K562 (cell line): ENCODE measurements around the gene LCN12. TPM values are rescaled to one million over a fixed set of nuclear protein-coding genes. Genes with fewer than 3 reads are reported as not detected.

ENCODE experiments used
- CREB1 ChIP-seq, 2 experiments: sonication (generic) in 1 of 2; formaldehyde crosslinking in 1 of 2; IDR thresholded peaks; 2 replicates each; pipeline versions ENCODE4 v1.6.1 to v1.8.0; 2012 to 2022; ENCODE audit warnings: inconsistent platforms in 1 of 2, mild to moderate bottlenecking in 1 of 2, missing genetic modification reagents in 1 of 2, moderate library complexity in 1 of 2
- CXXC5 ChIP-seq: fragments of 250-450 bp; sonication (Bioruptor Pico); IDR thresholded peaks from 2 replicates; pipeline ENCODE4 v1.8.0; 2022; ENCODE audit warnings: inconsistent platforms, mild to moderate bottlenecking, moderate library complexity
- DACH1 ChIP-seq: fragments of 450-650 bp; IDR thresholded peaks from 2 replicates; pipeline ENCODE4 v1.6.1; 2018; ENCODE audit not compliant: partially characterized antibody
- HNRNPH1 ChIP-seq: fragments of 200-400 bp; formaldehyde crosslinking; optimal IDR thresholded peaks from 2 replicates; pipeline ENCODE3; 2017; ENCODE audit warnings: low read depth, mild to moderate bottlenecking, low read length, moderate library complexity
- LEF1 ChIP-seq: fragments of 450-650 bp; IDR thresholded peaks from 2 replicates; pipeline ENCODE4 v1.6.1; 2016; ENCODE audit warnings: mild to moderate bottlenecking
- MAZ ChIP-seq, 2 experiments: fragments of 450-650 bp in 1 of 2; sonication (generic) in 1 of 2; formaldehyde crosslinking; IDR thresholded peaks in 1 of 2; conservative IDR thresholded peaks in 1 of 2; 2 replicates each; pipeline versions ENCODE4 v1.4.0 to v1.5.0; 2020; ENCODE audit warnings: mild to moderate bottlenecking in 1 of 2, missing genetic modification reagents in 1 of 2
- NFE2 ChIP-seq: IDR thresholded peaks from 2 replicates; pipeline ENCODE4 v1.6.1; 2014; ENCODE audit warnings: antibody characterized with exemption, low read depth
- NFIC ChIP-seq: fragments of 450-650 bp; IDR thresholded peaks from 2 replicates; pipeline ENCODE4 v1.6.1; 2017; ENCODE audit warnings: mild to moderate bottlenecking, inconsistent platforms
- PHB ChIP-seq: fragments of 250-450 bp; sonication (Bioruptor Pico); IDR thresholded peaks from 2 replicates; pipeline ENCODE4 v1.5.0; 2021
- RAD21 ChIP-seq, 2 experiments: fragments of 250-450 bp in 1 of 2; fragments of 450-650 bp in 1 of 2; sonication (Bioruptor Pico) in 1 of 2; formaldehyde crosslinking in 1 of 2; IDR thresholded peaks in 1 of 2; conservative IDR thresholded peaks in 1 of 2; 2 replicates each; pipeline versions ENCODE4 v1.4.0 to v1.8.0; 2020 to 2022; ENCODE audit warnings: mild to moderate bottlenecking in 2 of 2, moderate library complexity in 1 of 2
- RBFOX2 ChIP-seq: fragments of 200-400 bp; formaldehyde crosslinking; IDR thresholded peaks from 2 replicates; pipeline ENCODE4 v1.6.1; 2017; ENCODE audit warnings: low read depth, mild to moderate bottlenecking, low read length, moderate library complexity
- RUNX1 ChIP-seq: sonication (generic); IDR thresholded peaks from 2 replicates; pipeline ENCODE4 v1.6.1; 2016; ENCODE audit warnings: antibody characterized with exemption, low read depth
- SAFB ChIP-seq: fragments of 200-400 bp; formaldehyde crosslinking; IDR thresholded peaks from 2 replicates; pipeline ENCODE4 v1.6.1; 2017; ENCODE audit warnings: low read depth, low read length, borderline replicate concordance
- SAFB2 ChIP-seq: fragments of 200-400 bp; formaldehyde crosslinking; IDR thresholded peaks from 2 replicates; pipeline ENCODE4 v1.6.1; 2018; ENCODE audit warnings: borderline replicate concordance, low read length, low read depth, moderate library complexity; ENCODE audit not compliant: severe bottlenecking
- ZBTB7A ChIP-seq: IDR thresholded peaks from 2 replicates; pipeline ENCODE4 v1.6.1; 2011; ENCODE audit warnings: low read depth, mild to moderate bottlenecking, low read length, moderate library complexity, borderline replicate concordance; ENCODE audit not compliant: control insufficient read depth
- ZNF121 ChIP-seq: sonication (generic); formaldehyde crosslinking; conservative IDR thresholded peaks from 2 replicates; pipeline ENCODE4 v1.8.0; 2022; ENCODE audit warnings: missing genetic modification reagents
- ZNF146 ChIP-seq: IDR thresholded peaks from one replicate; pipeline ENCODE4 v1.6.1; 2018; ENCODE audit warnings: missing compliant biosample characterization; ENCODE audit not compliant: unreplicated experiment
- ZNF175 ChIP-seq: fragments of 200-800 bp; sonication (Bioruptor generic); IDR thresholded peaks from 2 replicates; pipeline ENCODE4 v1.6.1; 2016; ENCODE audit warnings: low read depth, mild to moderate bottlenecking, missing genetic modification characterization, missing compliant biosample characterization
- ZNF224 ChIP-seq: sonication (generic); formaldehyde crosslinking; IDR thresholded peaks from 2 replicates; pipeline ENCODE4 v1.8.0; 2022; ENCODE audit warnings: mild to moderate bottlenecking, missing genetic modification reagents
- ZNF23 ChIP-seq: fragments of 250-450 bp; sonication (Bioruptor Pico); IDR thresholded peaks from 2 replicates; pipeline ENCODE4 v1.4.0; 2020; ENCODE audit warnings: mild to moderate bottlenecking
- ZSCAN32 ChIP-seq: fragments of 450-650 bp; formaldehyde crosslinking; IDR thresholded peaks from 2 replicates; pipeline ENCODE4 v1.4.0; 2020; ENCODE audit warnings: mild to moderate bottlenecking, moderate library complexity
- polyA plus RNA-seq, 8 experiments: library from polyadenylated mRNA; depleted of rRNA in 4 of 8; stranded (reverse) in 5 of 8; unstranded in 3 of 8; fragments of >200 nt; fragmentation: Nextera tagmentation in 2 of 8; fragmentation: Illumina TruSeq in 1 of 8; extraction: Ambion mirVana in 2 of 8; extraction: Trizol in 1 of 8; gene quantifications; 2 replicates each; pipeline versions ENCODE4 v1.2.1 to v1.2.3, GENCODE V29; 2011 to 2014; ENCODE audit warnings: inconsistent platforms in 1 of 8, missing spikeins in 1 of 8
- total RNA-seq, 7 experiments: library from RNA; depleted of rRNA in 6 of 7; stranded (reverse); fragments of >200 nt in 6 of 7; fragmentation: Illumina TruSeq in 2 of 7; extraction: Trizol in 2 of 7; gene quantifications; 2 replicates each; pipeline versions ENCODE4 v1.2.1 to v1.2.3, GENCODE V29; 2011 to 2021; ENCODE audit warnings: low replicate concordance in 1 of 7
- TF ChIP-seq, protein P1 (sequence below): fragments of 250-450 bp; sonication (Bioruptor Pico); IDR thresholded peaks from 2 replicates; pipeline ENCODE4 v1.4.0; 2020
- TF ChIP-seq, protein P2 (sequence below): fragments of 450-650 bp; formaldehyde crosslinking; IDR thresholded peaks from 2 replicates; pipeline ENCODE4 v1.4.0; 2022; ENCODE audit warnings: missing genetic modification characterization

Gene LCN12
- total and polyA plus RNA-seq, 9 of the 15 experiments (the other 6 are each of a cell fraction or from before 2014, with no cell fraction given) = 0.05 TPM; not detected in 8

DNA sequence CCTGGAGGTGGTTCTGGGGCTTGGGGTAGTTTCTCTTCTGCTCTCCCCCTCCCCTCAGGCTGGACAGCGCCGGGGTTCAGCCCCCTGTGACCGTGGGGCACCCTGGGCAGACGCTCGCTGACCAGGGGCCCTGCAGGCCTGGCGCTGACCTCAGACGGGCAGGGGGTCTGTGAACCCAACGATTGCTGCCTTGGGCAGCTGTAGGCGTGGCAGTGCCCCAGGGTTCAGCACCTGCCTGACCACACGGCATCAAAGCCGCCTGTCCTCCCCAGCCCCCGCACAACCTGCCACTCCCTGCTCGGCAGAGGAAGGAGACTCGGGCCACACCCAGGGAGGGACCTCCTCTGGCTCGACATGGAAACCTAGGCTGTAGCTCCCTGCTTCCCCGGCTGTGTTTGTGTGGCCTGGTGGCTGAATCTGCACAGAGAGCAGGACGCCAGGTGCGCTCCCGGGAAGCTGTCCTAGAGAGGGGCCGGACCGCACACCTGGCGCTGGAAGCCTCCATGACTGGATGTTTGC lies 12.2 kb downstream of the LCN12 start (continued):
- no peak for TF ChIP-seq SAFB2
- TF ChIP-seq, protein P1, sequence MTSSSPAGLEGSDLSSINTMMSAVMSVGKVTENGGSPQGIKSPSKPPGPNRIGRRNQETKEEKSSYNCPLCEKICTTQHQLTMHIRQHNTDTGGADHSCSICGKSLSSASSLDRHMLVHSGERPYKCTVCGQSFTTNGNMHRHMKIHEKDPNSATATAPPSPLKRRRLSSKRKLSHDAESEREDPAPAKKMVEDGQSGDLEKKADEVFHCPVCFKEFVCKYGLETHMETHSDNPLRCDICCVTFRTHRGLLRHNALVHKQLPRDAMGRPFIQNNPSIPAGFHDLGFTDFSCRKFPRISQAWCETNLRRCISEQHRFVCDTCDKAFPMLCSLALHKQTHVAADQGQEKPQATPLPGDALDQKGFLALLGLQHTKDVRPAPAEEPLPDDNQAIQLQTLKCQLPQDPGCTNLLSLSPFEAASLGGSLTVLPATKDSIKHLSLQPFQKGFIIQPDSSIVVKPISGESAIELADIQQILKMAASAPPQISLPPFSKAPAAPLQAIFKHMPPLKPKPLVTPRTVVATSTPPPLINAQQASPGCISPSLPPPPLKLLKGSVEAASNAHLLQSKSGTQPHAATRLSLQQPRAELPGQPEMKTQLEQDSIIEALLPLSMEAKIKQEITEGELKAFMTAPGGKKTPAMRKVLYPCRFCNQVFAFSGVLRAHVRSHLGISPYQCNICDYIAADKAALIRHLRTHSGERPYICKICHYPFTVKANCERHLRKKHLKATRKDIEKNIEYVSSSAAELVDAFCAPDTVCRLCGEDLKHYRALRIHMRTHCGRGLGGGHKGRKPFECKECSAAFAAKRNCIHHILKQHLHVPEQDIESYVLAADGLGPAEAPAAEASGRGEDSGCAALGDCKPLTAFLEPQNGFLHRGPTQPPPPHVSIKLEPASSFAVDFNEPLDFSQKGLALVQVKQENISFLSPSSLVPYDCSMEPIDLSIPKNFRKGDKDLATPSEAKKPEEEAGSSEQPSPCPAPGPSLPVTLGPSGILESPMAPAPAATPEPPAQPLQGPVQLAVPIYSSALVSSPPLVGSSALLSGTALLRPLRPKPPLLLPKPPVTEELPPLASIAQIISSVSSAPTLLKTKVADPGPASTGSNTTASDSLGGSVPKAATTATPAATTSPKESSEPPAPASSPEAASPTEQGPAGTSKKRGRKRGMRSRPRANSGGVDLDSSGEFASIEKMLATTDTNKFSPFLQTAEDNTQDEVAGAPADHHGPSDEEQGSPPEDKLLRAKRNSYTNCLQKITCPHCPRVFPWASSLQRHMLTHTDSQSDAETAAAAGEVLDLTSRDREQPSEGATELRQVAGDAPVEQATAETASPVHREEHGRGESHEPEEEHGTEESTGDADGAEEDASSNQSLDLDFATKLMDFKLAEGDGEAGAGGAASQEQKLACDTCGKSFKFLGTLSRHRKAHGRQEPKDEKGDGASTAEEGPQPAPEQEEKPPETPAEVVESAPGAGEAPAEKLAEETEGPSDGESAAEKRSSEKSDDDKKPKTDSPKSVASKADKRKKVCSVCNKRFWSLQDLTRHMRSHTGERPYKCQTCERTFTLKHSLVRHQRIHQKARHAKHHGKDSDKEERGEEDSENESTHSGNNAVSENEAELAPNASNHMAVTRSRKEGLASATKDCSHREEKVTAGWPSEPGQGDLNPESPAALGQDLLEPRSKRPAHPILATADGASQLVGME (CRISPR knock-in tag) = no peak
- no peak for TF ChIP-seq RAD21 (CRISPR knock-in tag; conservative IDR thresholded peaks at IDR 0.05 in 1 of 2, IDR thresholded peaks at IDR 0.05 in 1 of 2)
- no peak for TF ChIP-seq MAZ (CRISPR knock-in tag; conservative IDR thresholded peaks at IDR 0.05 in 1 of 2, IDR thresholded peaks at IDR 0.05 in 1 of 2)
- TF ChIP-seq RUNX1 = no peak
- no peak for TF ChIP-seq ZNF224 (CRISPR knock-in tag)
- TF ChIP-seq RBFOX2 = peak; percentile 58
- TF ChIP-seq SAFB = no peak
- no peak for TF ChIP-seq ZNF175
- no peak for TF ChIP-seq ZSCAN32 (CRISPR knock-in tag)
- no peak for TF ChIP-seq NFE2
- TF ChIP-seq ZNF121 (CRISPR knock-in tag) = no peak
- no peak for TF ChIP-seq ZNF23 (CRISPR knock-in tag)
- TF ChIP-seq ZBTB7A = peak; percentile 49; the same call in 1 of the 2 replicates
- no peak for TF ChIP-seq CREB1 (IDR thresholded peaks at IDR 0.05)
- TF ChIP-seq CREB1 (CRISPR knock-in tag; IDR thresholded peaks at IDR 0.05) = no peak
- TF ChIP-seq NFIC = no peak
- TF ChIP-seq, protein P2, sequence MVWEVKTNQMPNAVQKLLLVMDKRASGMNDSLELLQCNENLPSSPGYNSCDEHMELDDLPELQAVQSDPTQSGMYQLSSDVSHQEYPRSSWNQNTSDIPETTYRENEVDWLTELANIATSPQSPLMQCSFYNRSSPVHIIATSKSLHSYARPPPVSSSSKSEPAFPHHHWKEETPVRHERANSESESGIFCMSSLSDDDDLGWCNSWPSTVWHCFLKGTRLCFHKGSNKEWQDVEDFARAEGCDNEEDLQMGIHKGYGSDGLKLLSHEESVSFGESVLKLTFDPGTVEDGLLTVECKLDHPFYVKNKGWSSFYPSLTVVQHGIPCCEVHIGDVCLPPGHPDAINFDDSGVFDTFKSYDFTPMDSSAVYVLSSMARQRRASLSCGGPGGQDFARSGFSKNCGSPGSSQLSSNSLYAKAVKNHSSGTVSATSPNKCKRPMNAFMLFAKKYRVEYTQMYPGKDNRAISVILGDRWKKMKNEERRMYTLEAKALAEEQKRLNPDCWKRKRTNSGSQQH (CRISPR knock-in tag) = no peak
- no peak for TF ChIP-seq DACH1
- no peak for TF ChIP-seq ZNF146
- TF ChIP-seq PHB = no peak
- TF ChIP-seq CXXC5 (CRISPR knock-in tag) = no peak
- TF ChIP-seq HNRNPH1 = no peak
- peak; percentile 40; the same call in 1 of the 2 replicates for TF ChIP-seq LEF1
